Measurements from ENCODE around the gene IL24. TPM values are rescaled to one million over a fixed set of nuclear protein-coding genes. Genes with fewer than 3 reads are reported as not detected.
A peak's percentile ranks its signal among the peaks of the same experiment; 100 is the strongest.

The IL24 gene
- total and polyA plus RNA-seq, 2 experiments from 2014 or later = not detected

DNA sequence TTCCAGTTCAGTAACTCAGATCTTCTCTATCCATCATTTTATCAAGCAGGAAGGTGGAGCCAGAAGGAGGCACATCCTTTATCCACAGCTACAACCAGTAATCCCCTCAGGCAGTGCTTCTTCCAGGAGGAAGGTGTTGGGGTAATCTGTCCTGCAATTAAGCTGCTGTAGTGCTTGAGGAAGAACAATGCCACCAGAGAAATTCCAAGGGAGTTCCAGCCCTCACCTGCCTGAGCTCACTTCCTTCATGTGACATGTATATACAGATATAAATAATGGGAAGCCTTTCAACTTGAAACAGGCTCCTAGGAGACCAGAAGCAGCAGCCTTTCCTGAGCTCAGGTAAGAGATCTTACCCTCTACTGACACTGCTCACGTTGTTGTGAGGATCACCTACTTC lies 34.0 kb upstream of the IL24 start:
- H3K9me3 ChIP-seq (ENCODE audit: low read depth) = no peaks in the 10 kb centered on the region
- no peak overlapping the region for H3K4me3 ChIP-seq
- H3K36me3 ChIP-seq = no peaks in the 10 kb centered on the region
- peaks cover 61% of the 10 kb centered on the region for H3K27me3 ChIP-seq
- H3K27ac ChIP-seq = no peak overlapping the region
- H3K4me1 ChIP-seq (ENCODE audit: low read depth) = no peaks in the 10 kb centered on the region
- TF ChIP-seq, protein P1, sequence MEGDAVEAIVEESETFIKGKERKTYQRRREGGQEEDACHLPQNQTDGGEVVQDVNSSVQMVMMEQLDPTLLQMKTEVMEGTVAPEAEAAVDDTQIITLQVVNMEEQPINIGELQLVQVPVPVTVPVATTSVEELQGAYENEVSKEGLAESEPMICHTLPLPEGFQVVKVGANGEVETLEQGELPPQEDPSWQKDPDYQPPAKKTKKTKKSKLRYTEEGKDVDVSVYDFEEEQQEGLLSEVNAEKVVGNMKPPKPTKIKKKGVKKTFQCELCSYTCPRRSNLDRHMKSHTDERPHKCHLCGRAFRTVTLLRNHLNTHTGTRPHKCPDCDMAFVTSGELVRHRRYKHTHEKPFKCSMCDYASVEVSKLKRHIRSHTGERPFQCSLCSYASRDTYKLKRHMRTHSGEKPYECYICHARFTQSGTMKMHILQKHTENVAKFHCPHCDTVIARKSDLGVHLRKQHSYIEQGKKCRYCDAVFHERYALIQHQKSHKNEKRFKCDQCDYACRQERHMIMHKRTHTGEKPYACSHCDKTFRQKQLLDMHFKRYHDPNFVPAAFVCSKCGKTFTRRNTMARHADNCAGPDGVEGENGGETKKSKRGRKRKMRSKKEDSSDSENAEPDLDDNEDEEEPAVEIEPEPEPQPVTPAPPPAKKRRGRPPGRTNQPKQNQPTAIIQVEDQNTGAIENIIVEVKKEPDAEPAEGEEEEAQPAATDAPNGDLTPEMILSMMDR (IDR thresholded peaks at IDR 0.05; ENCODE audit: low read depth, low read length) = no peak
- no peak for DNase-seq (ENCODE audit: low read depth in 1 of 2, low spot score in 1 of 2)

DNA sequence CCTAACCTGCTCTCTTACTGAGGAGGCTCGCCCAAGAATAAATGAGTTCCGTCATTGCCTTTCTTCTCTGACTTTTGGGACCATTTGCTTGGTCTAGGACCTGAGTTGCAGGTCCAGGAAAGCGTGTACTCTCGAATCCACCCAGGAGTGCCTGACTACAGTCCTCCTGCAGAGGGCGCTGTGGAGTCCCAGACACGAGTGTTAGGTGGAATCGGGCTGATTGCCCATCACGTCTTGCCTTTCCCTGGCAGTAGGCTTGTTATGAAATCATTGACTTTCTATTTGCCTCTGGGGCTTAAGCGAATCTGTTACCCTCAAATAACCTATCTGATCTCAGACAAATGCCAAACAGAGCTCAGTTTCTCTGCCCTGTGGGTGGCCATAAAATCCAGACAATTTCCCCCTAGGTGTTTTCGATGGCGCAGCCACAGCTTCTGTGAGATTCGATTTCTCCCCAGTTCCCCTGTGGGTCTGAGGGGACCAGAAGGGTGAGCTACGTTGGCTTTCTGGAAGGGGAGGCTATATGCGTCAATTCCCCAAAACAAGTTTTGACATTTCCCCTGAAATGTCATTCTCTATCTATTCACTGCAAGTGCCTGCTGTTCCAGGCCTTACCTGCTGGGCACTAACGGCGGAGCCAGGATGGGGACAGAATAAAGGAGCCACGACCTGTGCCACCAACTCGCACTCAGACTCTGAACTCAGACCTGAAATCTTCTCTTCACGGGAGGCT lies 32.1 kb upstream of the IL24 start, which contains the start of gene IL20:
Gene IL20, plus strand, starts transcription at position 685 of the 733 bp plus-strand sequence. CDS start 230 bp downstream, outside the sequence.
- TF ChIP-seq, protein P1 (IDR thresholded peaks at IDR 0.05; ENCODE audit: low read depth, low read length) = peak; percentile 98
- H3K36me3 ChIP-seq = no peaks in the 10 kb centered on the region
- H3K27ac ChIP-seq = no peak within 1 kb of the TSS
- no peaks in the 10 kb centered on the region for H3K9me3 ChIP-seq (ENCODE audit: low read depth)
- peaks cover 48% of the 10 kb centered on the region for H3K27me3 ChIP-seq
- no peaks in the 10 kb centered on the region for H3K4me1 ChIP-seq (ENCODE audit: low read depth)
- no peak within 1 kb of the TSS for H3K4me3 ChIP-seq
- DNase-seq (ENCODE audit: low read depth in 1 of 2, low spot score in 1 of 2) = peak; percentile 71 to 92

DNA sequence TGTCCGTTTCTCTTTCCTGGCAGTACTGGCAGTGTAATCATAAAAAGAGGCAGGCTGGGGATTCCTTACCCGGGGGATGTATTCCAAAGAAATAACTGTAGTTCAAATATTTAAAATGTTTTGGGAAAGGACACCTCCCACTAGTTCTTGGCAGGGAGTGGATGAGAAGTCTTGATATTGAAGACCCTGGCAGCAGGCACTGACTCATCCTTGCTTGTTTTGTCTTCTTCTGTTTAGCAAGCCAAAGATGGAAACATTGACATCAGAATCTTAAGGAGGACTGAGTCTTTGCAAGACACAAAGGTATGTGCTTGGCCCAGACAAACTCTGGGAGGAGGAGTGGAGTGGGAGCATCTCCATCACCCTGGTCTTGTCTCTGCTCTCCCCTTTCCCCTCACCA lies 31.2 kb upstream of the IL24 start:
- no peak overlapping the region for H3K27ac ChIP-seq
- H3K27me3 ChIP-seq = peaks cover 41% of the 10 kb centered on the region
- no peaks in the 10 kb centered on the region for H3K36me3 ChIP-seq
- H3K4me1 ChIP-seq (ENCODE audit: low read depth) = no peaks in the 10 kb centered on the region
- H3K4me3 ChIP-seq = no peak overlapping the region
- no peaks in the 10 kb centered on the region for H3K9me3 ChIP-seq (ENCODE audit: low read depth)
- DNase-seq (ENCODE audit: low read depth in 1 of 2, low spot score in 1 of 2) = peak in 1 of 2 donors; percentile 57
- TF ChIP-seq, protein P1 (IDR thresholded peaks at IDR 0.05; ENCODE audit: low read depth, low read length) = no peak

DNA sequence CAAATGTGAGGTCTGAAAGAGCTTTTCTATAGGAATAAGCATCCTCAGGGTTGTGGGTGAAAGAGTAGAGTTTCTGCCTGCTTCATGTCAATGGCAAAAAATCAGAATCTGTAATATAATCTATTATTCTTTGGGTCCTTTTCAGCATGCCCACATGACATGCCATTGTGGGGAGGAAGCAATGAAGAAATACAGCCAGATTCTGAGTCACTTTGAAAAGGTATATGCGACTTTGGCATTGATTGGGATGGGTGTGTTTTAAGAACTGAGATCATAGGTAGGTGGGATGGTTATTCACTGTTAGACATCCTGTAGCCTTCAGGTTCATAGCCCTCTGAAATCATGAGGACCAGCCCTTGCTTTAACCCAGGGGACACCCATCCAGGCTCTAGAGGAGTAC lies 30.0 kb upstream of the IL24 start:
- no peak for DNase-seq (ENCODE audit: low read depth in 1 of 2, low spot score in 1 of 2)
- Histone ChIP-seq H3K36me3 (no peaks in the 10 kb centered on the region), H3K4me1 (ENCODE audit: low read depth) (no peaks in the 10 kb centered on the region), H3K27me3 (peaks cover 34% of the 10 kb centered on the region), H3K27ac (no peak overlapping the region), H3K9me3 (ENCODE audit: low read depth) (no peaks in the 10 kb centered on the region), H3K4me3 (no peak overlapping the region)
- TF ChIP-seq, protein P1 (IDR thresholded peaks at IDR 0.05; ENCODE audit: low read depth, low read length) = no peak

DNA sequence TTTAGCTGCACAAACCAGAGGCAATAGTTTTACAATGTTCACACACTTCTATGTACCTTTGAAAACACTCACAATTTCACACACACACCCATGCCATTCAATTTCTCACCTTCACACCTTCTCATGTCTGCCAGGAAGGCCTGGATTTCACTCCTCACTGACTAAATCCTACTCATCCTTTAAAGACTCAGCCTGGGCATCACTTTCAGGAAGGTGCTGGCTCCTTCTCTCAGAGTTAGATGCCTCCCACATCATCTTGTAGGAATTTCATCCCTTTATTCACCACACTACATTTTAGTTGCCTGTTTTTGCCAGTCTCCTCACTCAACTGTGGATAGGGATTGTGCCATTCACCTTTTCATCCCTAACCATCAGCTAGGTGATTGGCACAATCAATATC lies 29.5 kb upstream of the IL24 start:
- H3K27me3 ChIP-seq = peaks cover 29% of the 10 kb centered on the region
- TF ChIP-seq, protein P1 (IDR thresholded peaks at IDR 0.05; ENCODE audit: low read depth, low read length) = no peak
- H3K4me3 ChIP-seq = no peak overlapping the region
- no peak overlapping the region for H3K27ac ChIP-seq
- no peak for DNase-seq (ENCODE audit: low read depth in 1 of 2, low spot score in 1 of 2)
- H3K36me3 ChIP-seq = no peaks in the 10 kb centered on the region
- no peaks in the 10 kb centered on the region for H3K9me3 ChIP-seq (ENCODE audit: low read depth)
- H3K4me1 ChIP-seq (ENCODE audit: low read depth) = no peaks in the 10 kb centered on the region
